IMR-90 (cell line): Measurements from ENCODE around the gene DSCAM. TPM values are rescaled to one million over a fixed set of nuclear protein-coding genes. Genes with fewer than 3 reads are reported as not detected.

ENCODE experiments used
- ATAC-seq: fragments of 200-7000 bp; cut with Tn5 transposase; 2 replicates; pipeline ENCODE4 v1.9.1; 2020; ENCODE audit warnings: low read depth, mild to moderate bottlenecking, moderate library complexity
- BruUV-seq: library from RNA; stranded (reverse); fragments of 400-500 nt; replicated peaks from 2 replicates; lab custom pipeline; 2021; lab: Mats Ljungman, UMichigan
- CTCF ChIA-PET: fragments of 300-600 bp; formaldehyde crosslinking; extraction: SDS; loops from one replicate; lab custom pipeline; 2021; ENCODE audit warnings: antibody characterized with exemption; lab: Yijun Ruan, JAX
- POLR2A ChIA-PET: fragments of 300-600 bp; sonication (Branson Sonifier 250); formaldehyde crosslinking; loops from one replicate; lab custom pipeline; 2022; ENCODE audit warnings: antibody characterized with exemption; ENCODE audit not compliant: unreplicated experiment; lab: Charles Lee
- DNase-seq: peaks from one replicate; pipeline ENCODE4 v3.0.0; 2013
- H2AFZ ChIP-seq: replicated peaks from 2 replicates; pipeline ENCODE3; 2013; ENCODE audit warnings: low read length, mild to moderate bottlenecking; ENCODE audit not compliant: poor library complexity
- H2AK5ac ChIP-seq: 2 replicates; pipeline ENCODE4 v1.6.1; 2013; ENCODE audit warnings: low read depth, low read length, inconsistent platforms
- H2AK9ac ChIP-seq: replicated peaks from 2 replicates; pipeline ENCODE3; 2013; ENCODE audit warnings: mild to moderate bottlenecking, low read depth, low read length, moderate library complexity; ENCODE audit not compliant: poor library complexity
- H2BK120ac ChIP-seq: 2 replicates; pipeline ENCODE4 v1.6.1; 2013; ENCODE audit warnings: low read depth, low read length, inconsistent platforms
- H2BK15ac ChIP-seq: 3 replicates; pipeline ENCODE4 v1.6.1; 2013; ENCODE audit warnings: low read depth, low read length, inconsistent platforms
- H2BK20ac ChIP-seq: 2 replicates; pipeline ENCODE4 v1.6.1; 2013; ENCODE audit warnings: low read depth, mild to moderate bottlenecking, inconsistent platforms, low read length, moderate library complexity
- H2BK5ac ChIP-seq: 2 replicates; pipeline ENCODE4 v1.6.1; 2013; ENCODE audit warnings: mild to moderate bottlenecking, low read depth, low read length, inconsistent platforms; ENCODE audit not compliant: poor library complexity, severe bottlenecking
- H3K14ac ChIP-seq: replicated peaks from 2 replicates; pipeline ENCODE4 v1.6.1; 2013; ENCODE audit warnings: low read depth, low read length, inconsistent platforms
- H3K18ac ChIP-seq: 2 replicates; pipeline ENCODE4 v1.6.1; 2013; ENCODE audit warnings: low read depth, low read length, control low read depth
- H3K23ac ChIP-seq: 2 replicates; pipeline ENCODE4 v1.6.1; 2013; ENCODE audit warnings: low read depth, low read length, inconsistent platforms
- H3K27ac ChIP-seq: 2 replicates; pipeline ENCODE4 v1.5.1; 2013; ENCODE audit warnings: mild to moderate bottlenecking, control low read depth, low read length; ENCODE audit not compliant: insufficient read depth
- H3K27me3 ChIP-seq: 2 replicates; pipeline ENCODE4 v1.6.1; 2013; ENCODE audit warnings: low read length; ENCODE audit not compliant: control insufficient read depth, insufficient read depth
- H3K36me3 ChIP-seq: 2 replicates; pipeline ENCODE4 v1.6.1; 2013; ENCODE audit warnings: low read length, mixed read lengths; ENCODE audit not compliant: control insufficient read depth, insufficient read depth
- H3K4ac ChIP-seq: 2 replicates; pipeline ENCODE4 v1.6.1; 2013; ENCODE audit warnings: low read depth, low read length, inconsistent platforms
- H3K4me1 ChIP-seq: 2 replicates; pipeline ENCODE4 v1.6.1; 2013; ENCODE audit warnings: low read length, mixed read lengths; ENCODE audit not compliant: control insufficient read depth, insufficient read depth
- H3K4me2 ChIP-seq: 2 replicates; pipeline ENCODE4 v1.6.1; 2013; ENCODE audit warnings: low read depth, mild to moderate bottlenecking, control low read depth, low read length, moderate library complexity
- H3K4me3 ChIP-seq: 2 replicates; pipeline ENCODE4 v1.5.1; 2013; ENCODE audit warnings: low read depth, mild to moderate bottlenecking, control low read depth, low read length, moderate library complexity; ENCODE audit not compliant: insufficient read depth
- H3K56ac ChIP-seq: 2 replicates; pipeline ENCODE4 v1.6.1; 2013; ENCODE audit warnings: low read length, inconsistent platforms; ENCODE audit not compliant: insufficient read depth; ENCODE audit errors: extremely low read depth
- H3K79me1 ChIP-seq, 2 experiments: 2 replicates each; pipeline ENCODE4 v1.6.1; 2013; ENCODE audit warnings: low read length in 2 of 2, inconsistent platforms in 1 of 2, low read depth in 1 of 2
- H3K9ac ChIP-seq: 2 replicates; pipeline ENCODE4 v1.6.1; 2013; ENCODE audit warnings: low read depth, low read length, control low read depth
- H3K9me1 ChIP-seq: 2 replicates; pipeline ENCODE4 v1.6.1; 2013; ENCODE audit warnings: low read length, inconsistent platforms; ENCODE audit not compliant: insufficient read depth
- H3K9me3 ChIP-seq: 2 replicates; pipeline ENCODE4 v1.6.1; 2013; ENCODE audit warnings: low read length; ENCODE audit not compliant: control insufficient read depth, insufficient read depth
- H4K20me1 ChIP-seq: 2 replicates; pipeline ENCODE4 v1.6.1; 2013; ENCODE audit warnings: low read length, inconsistent platforms; ENCODE audit not compliant: insufficient read depth
- H4K5ac ChIP-seq: 2 replicates; pipeline ENCODE4 v1.6.1; 2013; ENCODE audit warnings: mild to moderate bottlenecking, low read depth, low read length, control low read depth
- H4K8ac ChIP-seq, 2 experiments: 2 replicates each; pipeline ENCODE4 v1.6.1; 2013; ENCODE audit warnings: low read depth in 2 of 2, low read length in 2 of 2, control low read depth in 1 of 2, inconsistent platforms in 1 of 2
- H4K91ac ChIP-seq: 2 replicates; pipeline ENCODE4 v1.6.1; 2013; ENCODE audit warnings: low read depth, low read length, inconsistent platforms; ENCODE audit not compliant: insufficient read depth
- CEBPB ChIP-seq: IDR thresholded peaks from 2 replicates; pipeline ENCODE4 v1.6.1; 2012; ENCODE audit warnings: low read depth, low read length, improper control_type of control experiment
- POLR2A ChIP-seq: IDR thresholded peaks from 2 replicates; pipeline ENCODE4 v1.6.1; 2012; ENCODE audit warnings: mild to moderate bottlenecking, low read depth, low read length
- WGBS, 2 experiments: methylation state at CpG; one replicate each; pipeline versions ENCODE4 v1.1.5 to v1.1.7; 2013; ENCODE audit warnings: missing lambda C conversion rate in 2 of 2; ENCODE audit not compliant: insufficient read length in 1 of 2; ENCODE audit errors: extremely low coverage in 2 of 2; 5-methylcytosine and 5-hydroxymethylcytosine counted together
- dilution Hi-C: fragments of 300-500 bp; cut with HindIII; formaldehyde crosslinking; loops from one replicate; pipeline ENCODE4 v1.14.3; 2018; ENCODE audit warnings: low sequenced_read_pairs; ENCODE audit not compliant: unreplicated experiment
- in situ Hi-C: fragments of 300-500 bp; cut with MboI; formaldehyde crosslinking; loops from 3 replicates; pipeline ENCODE4 v1.14.3; 2019; ENCODE audit warnings: low sequenced_read_pairs, inconsistent platforms, mixed read lengths
- intact Hi-C: fragments of 100-400 bp; cut with micrococcal nuclease; formaldehyde crosslinking; loops from 2 replicates; pipeline ENCODE4 v1.10.0; 2022
- polyA plus RNA-seq, 3 experiments: library from polyadenylated mRNA; depleted of rRNA; stranded (reverse); fragments of >200 nt; gene quantifications; 2 replicates each; pipeline ENCODE4 v1.2.3, GENCODE V29; 2012; ENCODE audit warnings: low replicate concordance in 1 of 3
- total RNA-seq: library from RNA; depleted of rRNA; stranded (reverse); fragments of >200 nt; gene quantifications from 2 replicates; pipeline ENCODE4 v1.2.3, GENCODE V29; 2012

DSCAM gene
- total and polyA plus RNA-seq, 2 of the 4 experiments (the other 2 are of a cell fraction): under 0.01 to 0.02 TPM

DNA sequence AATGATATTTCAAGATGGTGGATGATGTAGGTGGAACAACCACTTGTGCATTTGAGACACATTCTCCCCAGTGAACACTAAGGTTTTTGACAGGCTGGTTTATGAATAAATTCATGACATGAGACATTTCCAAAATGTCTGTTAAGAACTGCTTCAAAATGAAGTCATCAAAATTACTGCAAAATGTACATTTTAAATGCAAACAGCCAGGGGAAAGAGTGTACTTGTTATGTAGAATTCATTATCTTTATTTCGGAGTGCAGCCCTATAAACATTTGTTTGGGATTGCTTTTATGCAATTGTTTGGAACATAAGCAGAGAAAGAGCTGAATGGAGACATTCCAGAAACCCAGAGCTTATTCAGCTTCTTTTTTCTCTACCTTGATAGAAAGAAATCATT lies 49.5 kb downstream of the DSCAM start:
- no peaks in the 10 kb centered on the region for H4K20me1 ChIP-seq
- H3K4me1 ChIP-seq: no peaks in the 10 kb centered on the region
- no peak overlapping the region for H3K27ac ChIP-seq
- H3K79me1 ChIP-seq: no peaks in the 10 kb centered on the region
- H3K9me1 ChIP-seq: no peaks in the 10 kb centered on the region
- H3K56ac ChIP-seq: no peak overlapping the region
- POLR2A ChIA-PET: no interaction called here
- no peak overlapping the region for H2AK5ac ChIP-seq
- no peak overlapping the region for H4K5ac ChIP-seq
- no peaks in the 10 kb centered on the region for H3K36me3 ChIP-seq
- H2AK9ac ChIP-seq: no peak overlapping the region
- in situ Hi-C loops (no loop called here), dilution Hi-C loops (no loop called here), intact Hi-C loops (no loop called here)
- H2AFZ ChIP-seq: no peak overlapping the region
- no peak overlapping the region for H4K8ac ChIP-seq
- H3K9ac ChIP-seq: no peak overlapping the region
- BruUV-seq: no TSS peak
- ATAC-seq: no peak
- H3K14ac ChIP-seq: no peak overlapping the region
- H3K23ac ChIP-seq: no peak overlapping the region
- no peak overlapping the region; the same call in 1 of the 2 replicates for H3K18ac ChIP-seq
- H2BK15ac ChIP-seq: no peak overlapping the region
- no peak overlapping the region for H3K4ac ChIP-seq
- no peak for DNase-seq
- H3K4me3 ChIP-seq: no peak overlapping the region
- no peak overlapping the region for H2BK120ac ChIP-seq
- CTCF ChIA-PET: no interaction called here
- H3K4me2 ChIP-seq: no peak overlapping the region; the same call in 1 of the 2 replicates
- no peak overlapping the region for H4K91ac ChIP-seq
- no peak overlapping the region for H2BK20ac ChIP-seq
- H3K9me3 ChIP-seq: peaks cover 12% of the 10 kb centered on the region
- H3K27me3 ChIP-seq: no peaks in the 10 kb centered on the region
- H2BK5ac ChIP-seq: peak overlapping the region; percentile 30
- TF ChIP-seq CEBPB: no peak
- no peak for TF ChIP-seq POLR2A
- WGBS, 2 experiments: no CpG with 5 or more reads among the region's 1 CpG
